HG03442 (cell line): ENCODE data around the gene HBP1.
"Not testable (repeated sequence)": the region's sequence is repeated elsewhere in the genome, so short reads cannot be mapped to it uniquely, and the experiment has no call there.

Experiments used
- ATAC-seq: cut with Tn5 transposase; IDR thresholded peaks from one replicate; pipeline ENCODE4 v1.9.1; 2021; ENCODE audit warnings: mild to moderate bottlenecking, moderate library complexity; ENCODE audit not compliant: unreplicated experiment

Gene HBP1

DNA sequence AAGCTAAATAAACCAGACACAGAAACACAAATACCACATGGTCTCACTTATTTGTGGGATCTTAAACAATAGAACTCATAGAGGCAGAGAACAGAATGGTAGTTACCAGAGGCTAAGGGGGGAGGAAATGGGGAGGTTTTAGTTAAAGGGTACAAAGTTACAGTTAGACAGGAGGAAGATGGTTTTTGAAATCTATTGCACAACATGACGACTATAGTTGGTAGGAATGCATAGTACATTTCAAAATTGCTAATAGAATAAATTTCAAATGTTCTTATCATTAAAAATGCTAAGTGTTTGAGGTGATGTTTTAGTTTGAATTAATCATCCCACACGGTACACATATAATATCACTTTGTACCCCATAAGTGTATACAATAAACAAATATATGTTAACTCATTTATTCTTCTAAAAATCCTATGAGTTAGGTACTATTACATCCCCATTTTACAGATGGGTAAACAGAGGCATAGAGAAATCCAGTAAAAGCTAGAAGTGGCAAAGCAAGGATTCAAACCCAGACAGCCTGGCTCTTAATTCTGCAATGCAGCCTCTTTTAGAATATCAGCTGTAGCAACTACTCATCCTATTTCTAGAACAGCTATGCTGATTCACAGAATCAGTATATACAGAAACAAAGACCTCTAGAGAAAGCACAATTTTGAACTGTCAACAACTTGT lies 50.9 kb downstream of the HBP1 start:
- no peak for ATAC-seq

DNA sequence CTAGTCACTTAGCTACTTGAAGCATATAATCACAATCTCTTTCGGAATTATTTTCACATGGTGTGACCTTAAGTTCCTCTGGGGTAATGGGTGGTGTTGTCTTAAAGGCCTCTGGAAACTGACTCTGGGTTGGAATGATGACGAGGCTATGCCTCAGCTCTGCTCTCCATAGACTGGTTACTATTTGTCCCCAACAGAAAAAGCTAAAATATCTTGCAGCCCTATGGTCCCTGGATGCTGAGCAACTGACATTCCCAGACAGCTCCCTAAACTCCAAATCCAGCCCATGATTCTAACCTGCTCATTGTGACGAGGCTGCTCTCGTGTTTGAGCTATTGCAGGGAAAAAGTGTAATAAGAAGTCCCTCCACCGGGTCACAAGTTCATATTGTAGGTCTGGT lies 51.6 kb downstream of the HBP1 start:
- no peak for ATAC-seq

DNA sequence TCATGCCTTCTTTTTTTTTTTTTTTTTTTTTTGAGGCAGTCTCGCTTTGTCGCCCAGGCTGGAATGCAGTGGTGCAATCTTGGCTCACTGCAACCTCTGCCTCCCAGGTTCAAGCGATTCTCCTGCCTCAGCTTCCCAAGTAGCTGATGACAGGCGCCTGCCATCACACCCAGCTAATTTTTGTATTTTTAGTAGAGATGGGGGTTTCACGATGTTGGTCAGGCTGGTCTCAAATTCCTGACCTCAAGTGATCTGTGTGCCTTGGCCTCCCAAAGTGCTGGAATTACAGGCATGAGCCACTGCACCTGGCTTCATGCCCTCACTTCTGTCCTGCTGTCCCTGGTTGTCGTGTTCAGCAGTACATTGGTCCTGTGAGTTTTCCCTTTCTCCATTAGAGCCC lies 52.0 kb downstream of the HBP1 start:
- not testable (repeated sequence) for ATAC-seq

DNA sequence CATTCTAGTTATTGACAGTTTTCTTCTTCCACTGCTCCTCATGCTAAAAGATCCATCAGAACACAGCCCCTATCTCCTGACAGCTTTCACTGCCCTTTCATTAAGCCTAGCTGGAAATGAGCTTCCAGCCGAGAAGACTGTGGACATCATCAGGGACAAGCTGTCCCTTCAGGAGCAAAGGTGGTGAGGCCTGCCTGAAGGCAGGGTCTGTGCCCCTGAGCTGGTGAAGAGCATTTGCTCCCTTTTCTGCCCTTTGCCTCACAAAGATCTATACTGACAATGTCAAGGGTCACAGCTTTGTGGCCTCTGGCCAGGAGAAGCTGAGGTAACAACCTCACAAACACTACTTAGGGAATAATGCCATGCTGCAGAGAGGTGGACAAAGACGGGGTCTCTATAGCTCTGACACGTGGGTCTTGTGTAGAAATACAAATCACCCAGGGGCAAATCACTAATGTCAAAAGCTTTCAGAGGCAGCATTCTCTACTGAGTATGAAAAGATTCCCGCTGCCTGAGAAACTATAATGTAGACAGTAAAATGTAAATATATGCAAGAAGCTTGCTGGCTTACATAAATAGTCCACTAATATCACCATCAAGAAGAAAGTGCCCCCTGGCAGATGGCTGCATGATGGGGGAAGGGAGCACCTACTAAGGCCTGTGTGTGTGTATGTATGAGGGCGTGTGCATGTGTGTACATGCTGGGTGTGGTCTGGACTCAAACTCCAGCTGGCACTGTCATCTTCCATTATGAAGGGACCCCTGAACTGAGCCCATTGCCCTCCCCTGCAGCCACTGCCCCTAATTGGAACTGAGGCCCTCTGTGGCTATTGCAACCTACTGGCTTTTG lies 55.8 kb downstream of the HBP1 start:
- no peak for ATAC-seq

DNA sequence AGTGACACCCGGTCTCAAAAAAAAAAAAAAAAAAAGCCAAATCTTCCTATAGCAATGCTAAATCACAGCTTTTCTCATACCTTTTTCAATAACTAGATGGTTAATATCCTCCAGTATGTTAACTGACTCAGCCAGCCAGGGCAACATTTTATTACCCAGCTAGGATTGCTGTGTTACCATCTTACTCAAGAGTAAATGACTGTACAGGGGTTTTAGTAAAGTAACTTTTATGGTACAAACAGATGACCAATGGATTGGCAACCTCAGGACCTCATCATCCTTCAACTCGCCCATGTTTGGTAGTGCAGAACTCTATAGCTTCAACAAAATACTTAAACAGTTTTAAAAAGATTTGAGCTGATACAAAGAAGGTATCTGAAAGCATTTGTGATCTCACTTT lies 59.5 kb downstream of the HBP1 start:
- no peak for ATAC-seq

DNA sequence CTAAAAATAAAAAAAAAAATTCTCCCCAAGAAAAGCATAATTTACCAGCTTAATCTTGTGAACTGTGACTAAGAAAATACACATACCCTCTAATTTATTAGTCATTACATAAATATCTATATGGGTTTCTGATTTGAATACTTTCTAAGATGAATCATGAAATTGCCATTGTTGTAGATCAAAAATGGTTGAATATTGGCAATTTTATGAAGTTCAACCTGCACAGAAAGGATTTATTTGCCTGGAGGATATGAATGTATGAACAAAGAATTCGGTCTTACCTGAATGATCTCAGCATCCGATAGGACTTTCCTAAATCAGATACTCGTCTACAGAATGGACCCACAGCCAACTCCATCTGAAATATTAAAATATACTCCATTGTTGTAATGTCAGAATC lies 61.5 kb downstream of the HBP1 start:
- no peak for ATAC-seq

DNA sequence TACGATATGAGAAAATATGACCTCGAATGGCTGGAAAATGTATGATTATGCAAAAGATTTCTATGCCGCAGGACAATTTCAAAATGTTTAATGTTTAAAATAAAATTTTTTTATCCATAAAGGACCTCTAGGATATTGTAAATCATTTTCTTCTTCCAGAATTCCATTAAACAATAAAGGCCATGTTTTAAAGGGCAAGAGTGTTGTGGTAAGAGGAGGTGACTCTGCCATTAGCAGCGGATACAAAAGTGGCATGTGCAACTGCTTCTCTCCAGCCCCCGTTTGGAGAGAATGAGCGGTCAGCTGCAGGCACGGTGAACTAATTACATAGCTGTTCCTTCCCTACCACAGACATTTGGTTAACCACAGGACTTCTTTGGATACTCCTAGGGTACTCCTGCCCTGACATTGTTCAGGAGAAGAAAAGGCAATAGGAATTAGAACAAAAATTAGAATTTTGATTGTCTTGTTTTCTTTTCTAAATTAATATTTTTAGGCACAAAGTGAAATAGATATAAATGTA lies 63.8 kb downstream of the HBP1 start:
- no peak for ATAC-seq

DNA sequence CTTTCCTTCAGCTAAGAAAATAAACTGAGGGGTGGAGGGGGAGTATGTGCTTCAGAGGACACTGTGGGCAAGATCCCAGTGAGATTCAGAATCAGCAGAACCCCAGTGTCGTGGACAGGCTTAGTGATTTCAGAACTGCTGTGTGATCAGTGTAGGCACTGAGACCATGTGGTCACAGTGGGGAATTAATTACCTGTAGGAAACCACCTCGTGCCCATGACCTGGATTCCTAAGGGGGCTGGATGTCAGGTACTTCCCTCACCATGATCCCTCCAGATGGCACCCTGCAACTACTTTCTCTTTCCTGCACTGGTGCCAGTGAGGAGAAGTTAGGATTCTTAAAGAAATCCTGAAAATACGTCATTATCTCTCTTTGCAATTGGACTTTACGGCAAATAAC lies 64.4 kb downstream of the HBP1 start:
- ATAC-seq = no peak

DNA sequence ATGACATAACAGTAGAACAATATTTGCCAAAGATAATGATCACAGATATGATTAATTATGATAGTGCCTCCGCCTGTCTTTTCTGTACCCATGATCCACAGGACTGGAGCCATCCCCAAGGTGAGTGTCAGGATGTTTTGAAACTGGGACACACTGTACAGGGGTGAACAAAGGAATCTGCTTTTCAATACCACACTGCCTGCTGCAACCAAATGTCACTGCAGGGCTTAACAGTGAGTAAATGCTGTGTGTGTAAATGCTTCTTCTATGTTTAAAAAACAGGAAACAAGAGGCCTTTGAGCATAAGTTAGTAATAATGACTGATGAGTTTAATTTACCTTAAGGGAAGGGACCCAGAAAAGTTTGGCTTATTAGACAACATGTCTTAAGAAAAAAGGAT lies 65.2 kb downstream of the HBP1 start:
- no peak for ATAC-seq

DNA sequence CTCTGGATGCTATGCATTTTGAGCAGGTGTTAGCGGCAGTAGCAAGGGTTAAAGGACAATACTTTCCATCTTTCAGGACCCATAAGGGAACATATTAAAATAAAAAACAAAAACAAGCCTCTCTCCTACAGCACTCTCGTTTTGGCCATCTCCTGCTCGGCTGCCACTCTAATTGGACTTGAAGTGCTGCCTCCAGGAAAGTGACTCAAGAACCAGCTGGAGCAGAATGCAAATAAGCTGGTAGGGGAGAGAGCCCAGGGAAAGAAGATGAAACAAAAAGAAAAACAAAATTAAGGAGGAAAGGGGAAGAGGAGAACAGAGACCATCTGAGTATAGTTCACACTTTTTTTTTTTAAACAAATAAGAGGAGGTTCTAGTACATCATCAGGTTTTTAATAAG lies 65.6 kb downstream of the HBP1 start:
- ATAC-seq = no peak

DNA sequence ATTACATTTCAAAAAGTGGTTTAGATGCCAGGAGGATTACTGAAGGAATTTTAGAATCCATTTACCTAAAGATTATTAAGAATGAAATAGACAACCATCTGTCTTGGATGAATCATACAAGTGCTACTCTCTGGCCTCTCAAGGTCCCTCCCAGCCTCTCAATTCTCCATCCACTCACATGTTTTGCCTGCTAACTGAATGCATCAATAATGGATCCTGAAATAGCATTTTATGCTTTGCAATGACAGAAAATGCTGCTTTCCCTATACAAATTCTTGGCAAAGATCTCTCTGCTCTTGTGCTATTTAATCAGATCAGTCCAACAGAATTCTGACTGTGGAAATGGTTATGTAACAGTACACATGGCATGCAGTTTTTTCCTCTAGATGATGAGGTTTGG lies 68.1 kb downstream of the HBP1 start:
- no peak for ATAC-seq

DNA sequence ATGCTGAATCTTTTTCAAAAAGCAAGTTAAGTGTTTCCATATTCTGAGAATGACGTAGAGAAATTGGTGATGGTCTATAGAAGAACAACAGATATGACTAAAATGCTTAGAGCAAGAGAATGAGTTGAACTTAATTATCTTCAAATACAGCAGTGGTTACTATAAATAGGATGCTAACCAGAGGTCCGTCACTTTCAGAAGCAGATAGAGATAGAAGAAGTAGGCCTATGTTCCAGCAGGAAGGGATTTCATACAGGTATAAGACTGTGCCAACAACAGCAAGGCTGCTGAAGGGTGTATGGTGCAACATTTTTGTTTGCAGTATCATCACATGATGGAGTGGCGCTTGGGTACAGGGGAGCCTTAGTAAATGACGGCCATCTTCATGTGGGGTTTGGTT lies 68.6 kb downstream of the HBP1 start:
- ATAC-seq = no peak

DNA sequence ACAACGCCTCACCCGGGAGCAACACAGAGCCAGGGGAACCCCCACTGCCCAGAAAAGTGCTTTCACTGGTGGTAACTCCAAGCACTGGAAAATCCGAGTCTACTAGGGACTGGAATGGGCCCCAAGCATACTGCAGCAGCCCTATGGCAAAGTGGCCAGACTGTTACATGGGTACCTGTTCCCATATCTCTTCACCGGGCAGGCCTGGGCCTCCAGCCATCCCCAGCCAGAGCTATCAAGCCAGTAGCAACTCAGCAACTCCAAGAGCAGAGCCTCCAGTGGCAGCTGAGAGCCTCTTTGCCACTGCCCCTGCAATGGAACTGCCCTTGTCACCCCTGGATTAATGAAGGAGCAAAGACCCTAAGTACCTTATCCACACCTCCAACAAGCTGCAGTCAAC lies 73.5 kb downstream of the HBP1 start:
- ATAC-seq = no peak

DNA sequence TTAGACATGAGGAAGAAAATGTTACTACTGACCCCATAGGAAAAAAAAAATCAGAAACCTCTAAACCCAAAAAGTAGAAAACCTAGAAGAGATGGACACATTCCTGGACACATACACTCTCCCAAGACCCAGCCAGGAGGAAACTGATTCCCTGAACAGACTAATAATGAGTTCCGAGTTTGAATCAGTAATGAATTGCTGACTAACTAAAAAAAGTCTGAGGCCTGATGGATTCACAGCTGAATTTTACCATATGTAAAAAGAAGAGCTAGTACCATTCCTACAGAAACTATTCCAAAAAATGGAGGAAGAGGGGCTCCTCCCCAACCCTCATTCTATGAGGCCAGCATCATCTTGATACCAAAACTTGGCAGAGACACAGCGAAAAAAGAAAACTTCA lies 75.8 kb downstream of the HBP1 start:
- no peak for ATAC-seq

DNA sequence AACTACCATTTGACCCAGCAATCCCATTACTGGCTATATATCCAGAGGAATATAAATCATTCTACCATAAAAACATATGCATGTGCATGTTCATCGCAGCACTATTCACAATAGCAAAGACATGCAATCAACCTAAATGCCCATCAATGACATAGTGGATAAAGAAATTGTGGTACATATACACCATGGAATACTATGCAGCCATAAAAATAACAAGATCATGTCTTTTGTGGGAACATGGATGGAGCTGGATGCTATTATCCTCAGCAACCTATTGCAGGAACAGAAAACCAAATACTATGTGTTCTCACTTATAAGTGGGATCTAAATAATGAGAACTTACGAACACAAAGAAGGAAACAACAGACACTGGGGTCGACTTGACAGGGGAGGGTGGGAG lies 78.0 kb downstream of the HBP1 start:
- not testable (repeated sequence) for ATAC-seq

DNA sequence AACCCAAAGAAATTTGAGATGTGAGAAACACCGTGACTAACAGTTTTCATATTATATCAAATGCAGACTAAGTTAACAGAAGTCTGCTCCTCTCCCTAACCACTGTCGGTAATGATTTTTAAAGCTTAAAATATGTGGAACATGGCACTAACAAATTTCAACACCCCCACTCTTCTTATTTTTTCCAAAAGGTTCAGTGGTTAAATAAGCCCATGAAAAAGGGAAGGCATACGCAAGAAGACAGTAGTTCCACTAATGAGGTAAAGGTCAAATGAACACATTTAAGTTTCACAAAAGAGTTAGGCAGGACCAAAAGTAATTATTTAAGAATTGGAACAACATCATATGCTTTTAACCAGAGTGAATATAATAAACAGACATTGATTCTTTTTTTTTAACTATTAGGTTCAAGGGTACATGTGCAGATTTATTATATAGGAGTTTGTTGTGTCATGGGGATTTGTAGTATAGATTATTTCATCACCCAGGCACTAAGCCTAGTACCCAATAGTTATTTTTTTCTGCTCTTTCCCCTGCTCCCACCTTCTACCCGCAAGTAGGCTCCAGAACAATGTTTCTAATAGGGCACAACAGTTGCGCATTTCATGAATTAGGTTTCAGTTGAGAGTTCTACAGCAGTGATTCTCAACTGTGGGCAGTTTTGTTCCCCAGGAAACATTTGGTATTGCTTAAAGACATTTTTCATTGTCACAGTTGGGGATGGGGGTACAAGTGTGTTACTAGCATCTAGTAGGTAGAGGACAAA lies 79.9 kb downstream of the HBP1 start:
- no peak for ATAC-seq

DNA sequence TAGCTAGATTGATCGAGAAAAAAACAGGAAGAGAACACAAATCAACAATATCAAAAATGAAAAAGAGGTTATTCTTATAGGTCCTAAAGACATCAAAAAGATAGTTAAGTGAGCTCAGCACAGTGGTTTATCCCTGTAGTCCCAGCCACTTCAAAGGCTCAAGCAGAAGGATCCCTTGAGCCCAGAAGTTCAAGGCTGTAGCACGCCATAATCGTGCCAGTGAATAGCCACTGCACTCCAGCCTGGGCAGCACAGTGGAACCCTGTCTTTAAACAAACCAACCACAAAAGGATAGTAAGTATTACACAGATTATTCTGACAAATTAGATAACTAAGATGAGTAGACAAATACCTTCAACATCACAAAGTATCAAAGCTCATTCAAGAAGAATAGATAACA lies 83.2 kb downstream of the HBP1 start:
- no peak for ATAC-seq
